MCF 10A (cell line): Measurements from ENCODE around the gene SPOCK1. TPM values are rescaled to one million over a fixed set of nuclear protein-coding genes. Genes with fewer than 3 reads are reported as not detected.
A peak's percentile ranks its signal among the peaks of the same experiment; 100 is the strongest.

Source experiments
- BruUV-seq: library from RNA; stranded (reverse); fragments of 400-500 nt; replicated peaks from 2 replicates; lab custom pipeline; 2021; lab: Mats Ljungman, UMichigan
- CTCF ChIA-PET: fragments of 300-600 bp; sonication (Branson Sonifier 250); formaldehyde crosslinking; extraction: SDS; loops from one replicate; lab custom pipeline; 2021; ENCODE audit warnings: antibody characterized with exemption, inconsistent platforms; lab: Yijun Ruan, JAX
- POLR2A ChIA-PET: fragments of 300-600, 350-650 bp; sonication (Branson Sonifier 250); formaldehyde crosslinking; extraction: SDS; loops from one replicate; lab custom pipeline; 2020; ENCODE audit warnings: antibody characterized with exemption, inconsistent platforms; lab: Yijun Ruan, JAX
- DNase-seq: peaks from one replicate; pipeline ENCODE4 v3.0.0-alpha.2; 2018; ENCODE audit not compliant: unreplicated experiment
- H3K27ac Mint-ChIP-seq: one replicate; pipeline ENCODE4 v1.8.0; 2022; ENCODE audit warnings: mild to moderate bottlenecking, low read depth, mixed read lengths; ENCODE audit not compliant: unreplicated experiment
- H3K27me3 Mint-ChIP-seq: one replicate; pipeline ENCODE4 v1.8.0; 2022; ENCODE audit warnings: mixed read lengths; ENCODE audit not compliant: insufficient read depth, unreplicated experiment
- H3K36me3 Mint-ChIP-seq: one replicate; pipeline ENCODE4 v1.8.0; 2022; ENCODE audit warnings: mild to moderate bottlenecking, moderate library complexity, mixed read lengths; ENCODE audit not compliant: insufficient read depth, unreplicated experiment
- H3K4me1 Mint-ChIP-seq: one replicate; pipeline ENCODE4 v1.8.0; 2022; ENCODE audit warnings: mixed read lengths; ENCODE audit not compliant: insufficient read depth, unreplicated experiment
- H3K4me3 Mint-ChIP-seq: one replicate; pipeline ENCODE4 v1.8.0; 2022; ENCODE audit warnings: mild to moderate bottlenecking, moderate library complexity, mixed read lengths; ENCODE audit not compliant: unreplicated experiment
- H3K9me3 Mint-ChIP-seq: one replicate; pipeline ENCODE4 v1.8.0; 2022; ENCODE audit warnings: mixed read lengths; ENCODE audit not compliant: unreplicated experiment
- intact Hi-C: fragments of 100-400 bp; cut with micrococcal nuclease; formaldehyde crosslinking; loops from 2 replicates; pipeline ENCODE4 v1.14.1; 2022
- total RNA-seq: library from RNA; stranded (reverse); gene quantifications from 2 replicates; pipeline ENCODE4 v1.2.3, GENCODE V29; 2022
- TF ChIP-seq, protein P1 (sequence below): fragments of 200-600 bp; IDR thresholded peaks from one replicate; pipeline ENCODE4 v1.8.0; 2022; ENCODE audit warnings: antibody characterized with exemption, mild to moderate bottlenecking; ENCODE audit not compliant: unreplicated experiment

Gene SPOCK1
- total RNA-seq, 1 experiment from 2014 or later, result 34.3 TPM

DNA sequence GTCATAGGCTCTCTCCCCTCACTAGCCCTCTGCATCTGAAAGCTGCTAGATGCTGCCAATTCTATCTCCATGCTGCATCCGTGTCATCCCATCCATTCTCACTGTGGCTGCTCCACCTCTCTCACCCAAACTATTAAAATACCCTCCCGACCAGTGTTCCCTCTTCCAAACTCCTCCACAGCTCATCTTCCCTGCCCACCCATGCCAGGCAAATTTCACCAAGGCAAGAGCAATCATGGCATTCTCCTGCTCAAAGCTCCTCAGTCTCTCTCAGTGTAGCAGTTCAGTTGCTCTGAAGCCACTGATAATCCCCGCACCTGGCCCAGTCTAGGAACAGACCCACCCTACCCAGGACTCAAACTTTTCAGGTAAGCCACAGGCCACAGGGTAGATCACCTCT is 48.4 kb downstream of the SPOCK1 start:
- no peak for DNase-seq
- H3K27ac Mint-ChIP-seq, result no peak overlapping the region
- BruUV-seq, result no TSS peak
- no peaks in the 10 kb centered on the region for H3K4me1 Mint-ChIP-seq
- intact Hi-C loops, result no loop called here
- no peaks in the 10 kb centered on the region for H3K9me3 Mint-ChIP-seq
- no peaks in the 10 kb centered on the region for H3K36me3 Mint-ChIP-seq
- TF ChIP-seq, protein P1, sequence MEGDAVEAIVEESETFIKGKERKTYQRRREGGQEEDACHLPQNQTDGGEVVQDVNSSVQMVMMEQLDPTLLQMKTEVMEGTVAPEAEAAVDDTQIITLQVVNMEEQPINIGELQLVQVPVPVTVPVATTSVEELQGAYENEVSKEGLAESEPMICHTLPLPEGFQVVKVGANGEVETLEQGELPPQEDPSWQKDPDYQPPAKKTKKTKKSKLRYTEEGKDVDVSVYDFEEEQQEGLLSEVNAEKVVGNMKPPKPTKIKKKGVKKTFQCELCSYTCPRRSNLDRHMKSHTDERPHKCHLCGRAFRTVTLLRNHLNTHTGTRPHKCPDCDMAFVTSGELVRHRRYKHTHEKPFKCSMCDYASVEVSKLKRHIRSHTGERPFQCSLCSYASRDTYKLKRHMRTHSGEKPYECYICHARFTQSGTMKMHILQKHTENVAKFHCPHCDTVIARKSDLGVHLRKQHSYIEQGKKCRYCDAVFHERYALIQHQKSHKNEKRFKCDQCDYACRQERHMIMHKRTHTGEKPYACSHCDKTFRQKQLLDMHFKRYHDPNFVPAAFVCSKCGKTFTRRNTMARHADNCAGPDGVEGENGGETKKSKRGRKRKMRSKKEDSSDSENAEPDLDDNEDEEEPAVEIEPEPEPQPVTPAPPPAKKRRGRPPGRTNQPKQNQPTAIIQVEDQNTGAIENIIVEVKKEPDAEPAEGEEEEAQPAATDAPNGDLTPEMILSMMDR, result no peak
- ChIA-PET POLR2A (no interaction called here), CTCF (interaction anchor here (0.6 to 2.8 kb wide), 5 partner anchors 23 to 1992 kb away, joined by 3 to 11 read pairs (median 3); partner anchors contain the start of gene SPOCK1)
- H3K27me3 Mint-ChIP-seq, result no peaks in the 10 kb centered on the region
- no peak overlapping the region for H3K4me3 Mint-ChIP-seq

DNA sequence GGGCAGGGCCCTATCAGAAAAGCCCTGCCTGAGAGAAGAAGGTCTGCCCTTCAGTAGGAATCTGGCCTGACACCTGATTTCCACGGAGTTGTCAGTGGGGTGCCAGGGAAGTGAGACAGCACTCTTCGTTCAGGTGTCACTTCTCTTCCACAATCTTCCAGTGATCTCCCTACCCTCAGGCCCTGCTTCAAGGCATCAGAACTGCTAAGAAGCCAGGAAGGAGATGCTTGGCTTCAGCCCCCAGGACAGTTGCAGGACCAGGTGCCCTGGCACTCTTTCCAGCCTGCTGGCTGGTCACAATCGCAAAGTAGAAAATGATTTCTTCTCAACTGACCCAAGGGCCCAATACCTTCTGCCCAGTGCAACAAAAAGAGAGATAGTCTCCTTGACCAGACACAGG is 50.3 kb downstream of the SPOCK1 start:
- DNase-seq, result no peak
- Mint-ChIP-seq H3K4me3 (no peak overlapping the region), H3K9me3 (no peaks in the 10 kb centered on the region), H3K27me3 (no peaks in the 10 kb centered on the region), H3K4me1 (no peaks in the 10 kb centered on the region), H3K27ac (no peak overlapping the region), H3K36me3 (no peaks in the 10 kb centered on the region)
- intact Hi-C loops, result no loop called here
- ChIA-PET CTCF (no interaction called here), POLR2A (no interaction called here)
- TF ChIP-seq, protein P1, result no peak
- BruUV-seq, result no TSS peak

DNA sequence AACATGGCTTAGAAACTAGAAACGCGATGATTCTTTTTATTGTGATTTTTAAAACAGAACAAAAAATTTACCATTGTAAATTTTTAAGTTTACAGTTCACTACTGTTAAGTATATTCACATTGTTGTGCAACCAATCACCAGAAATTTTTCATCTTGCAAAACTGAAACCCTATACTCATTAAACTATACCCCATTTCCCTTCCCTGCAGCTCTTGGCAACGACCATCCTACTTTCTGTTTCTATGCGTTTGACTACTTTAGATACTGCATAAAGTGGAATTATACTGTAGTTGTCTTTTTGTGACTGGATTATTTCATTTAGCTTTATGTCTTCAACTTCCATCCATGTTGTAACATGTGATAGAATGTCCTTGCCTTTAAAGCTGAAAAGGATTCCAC is 52.5 kb downstream of the SPOCK1 start:
- peak; percentile 14 for DNase-seq
- Mint-ChIP-seq H3K4me3 (no peak overlapping the region), H3K9me3 (no peaks in the 10 kb centered on the region), H3K36me3 (no peaks in the 10 kb centered on the region), H3K27me3 (no peaks in the 10 kb centered on the region), H3K27ac (no peak overlapping the region), H3K4me1 (no peaks in the 10 kb centered on the region)
- ChIA-PET POLR2A (no interaction called here), CTCF (interaction anchor here (1.3 kb wide), 1 partner anchor 52 kb away, joined by 4 read pairs; the partner anchor contains the start of gene SPOCK1)
- intact Hi-C loops, result no loop called here
- TF ChIP-seq, protein P1, result no peak
- BruUV-seq, result no TSS peak

DNA sequence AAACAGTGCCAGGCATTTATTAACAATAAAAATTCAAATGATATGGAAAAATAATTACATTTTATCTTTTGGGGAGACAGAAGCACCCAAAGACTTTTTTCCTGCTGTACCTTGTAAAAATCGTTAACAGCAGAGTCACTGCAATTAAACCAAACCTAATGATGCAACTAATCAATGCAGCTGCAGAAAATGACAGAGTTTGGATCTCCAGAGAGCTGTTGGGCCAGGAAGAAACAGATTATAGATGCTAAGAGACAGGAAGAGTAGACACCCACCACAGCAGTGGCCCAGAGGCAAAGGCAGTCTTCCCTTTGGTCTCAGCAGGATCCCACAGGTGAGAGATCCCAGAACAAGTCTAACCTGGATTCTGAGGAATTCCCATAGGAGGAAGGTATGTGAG is 53.0 kb downstream of the SPOCK1 start:
- TF ChIP-seq, protein P1, result no peak
- no TSS peak for BruUV-seq

More for the DNA sequence above, 53.0 kb downstream of the SPOCK1 start:
- Mint-ChIP-seq H3K4me1 (no peaks in the 10 kb centered on the region), H3K36me3 (no peaks in the 10 kb centered on the region), H3K27ac (no peak overlapping the region), H3K4me3 (no peak overlapping the region), H3K27me3 (no peaks in the 10 kb centered on the region), H3K9me3 (no peaks in the 10 kb centered on the region)
- DNase-seq, result no peak
- POLR2A ChIA-PET, result no interaction called here
- intact Hi-C loops, result no loop called here
- CTCF ChIA-PET, result interaction anchor here (1.3 kb wide), 1 partner anchor 52 kb away, joined by 4 read pairs; the partner anchor contains the start of gene SPOCK1
